H54 (cell line): ENCODE results near the gene ECT2.
"Not testable (repeated sequence)": the region's sequence is repeated elsewhere in the genome, so short reads cannot be mapped to it uniquely, and the experiment has no call there.

ENCODE experiments used
- DNase-seq: peaks from one replicate; pipeline ENCODE4 v3.0.0; 2011; ENCODE audit warnings: low spot score, mixed read lengths; ENCODE audit not compliant: insufficient read length
- FAIRE-seq: peaks from 3 replicates; lab custom pipeline; 2011; peaks lifted over from hg19 to GRCh38; lab: Jason Lieb, UNC
- POLR2A ChIP-seq: IDR thresholded peaks from 2 replicates; pipeline ENCODE4 v1.6.1; 2011; ENCODE audit warnings: low read depth, mild to moderate bottlenecking, low read length

ECT2 gene, protein sequence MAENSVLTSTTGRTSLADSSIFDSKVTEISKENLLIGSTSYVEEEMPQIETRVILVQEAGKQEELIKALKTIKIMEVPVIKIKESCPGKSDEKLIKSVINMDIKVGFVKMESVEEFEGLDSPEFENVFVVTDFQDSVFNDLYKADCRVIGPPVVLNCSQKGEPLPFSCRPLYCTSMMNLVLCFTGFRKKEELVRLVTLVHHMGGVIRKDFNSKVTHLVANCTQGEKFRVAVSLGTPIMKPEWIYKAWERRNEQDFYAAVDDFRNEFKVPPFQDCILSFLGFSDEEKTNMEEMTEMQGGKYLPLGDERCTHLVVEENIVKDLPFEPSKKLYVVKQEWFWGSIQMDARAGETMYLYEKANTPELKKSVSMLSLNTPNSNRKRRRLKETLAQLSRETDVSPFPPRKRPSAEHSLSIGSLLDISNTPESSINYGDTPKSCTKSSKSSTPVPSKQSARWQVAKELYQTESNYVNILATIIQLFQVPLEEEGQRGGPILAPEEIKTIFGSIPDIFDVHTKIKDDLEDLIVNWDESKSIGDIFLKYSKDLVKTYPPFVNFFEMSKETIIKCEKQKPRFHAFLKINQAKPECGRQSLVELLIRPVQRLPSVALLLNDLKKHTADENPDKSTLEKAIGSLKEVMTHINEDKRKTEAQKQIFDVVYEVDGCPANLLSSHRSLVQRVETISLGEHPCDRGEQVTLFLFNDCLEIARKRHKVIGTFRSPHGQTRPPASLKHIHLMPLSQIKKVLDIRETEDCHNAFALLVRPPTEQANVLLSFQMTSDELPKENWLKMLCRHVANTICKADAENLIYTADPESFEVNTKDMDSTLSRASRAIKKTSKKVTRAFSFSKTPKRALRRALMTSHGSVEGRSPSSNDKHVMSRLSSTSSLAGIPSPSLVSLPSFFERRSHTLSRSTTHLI

GRCh38 chr3:172750368-172751174 is at the start of gene ECT2:
Gene ECT2, plus strand, starts transcription at chr3:172750726. Its CDS starts 3,805 bp downstream, at chr3:172754531.
- FAIRE-seq = peak; percentile 97
- TF ChIP-seq POLR2A = peak; percentile 37
- peak; percentile 85 for DNase-seq

DNA sequence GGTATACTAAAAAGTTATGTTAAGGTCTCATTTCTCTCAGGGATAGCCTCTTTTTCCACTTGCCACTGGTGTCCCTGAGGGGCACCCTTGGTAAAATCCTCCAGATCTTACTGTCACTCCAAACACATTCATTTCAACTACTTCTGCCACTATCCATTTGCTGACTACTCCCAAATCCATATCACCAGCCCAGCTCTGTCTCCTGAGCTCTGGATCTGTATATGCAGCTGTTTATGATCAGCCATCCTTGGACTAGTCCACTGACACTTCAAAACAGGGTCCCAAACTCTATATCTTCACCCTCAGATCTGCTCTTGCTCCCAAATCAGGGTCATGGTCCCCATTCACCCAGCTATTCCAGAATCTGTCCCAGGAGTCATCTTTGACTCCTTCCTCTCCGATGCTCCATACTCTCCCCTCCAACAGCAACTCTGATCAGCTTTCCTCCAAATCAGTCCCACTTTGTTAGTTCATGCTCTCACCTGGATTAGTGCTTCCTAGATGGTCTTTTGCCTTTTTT is 49.5 kb upstream of the ECT2 start:
- DNase-seq (no peak), FAIRE-seq (no peak)
- TF ChIP-seq POLR2A = no peak

DNA sequence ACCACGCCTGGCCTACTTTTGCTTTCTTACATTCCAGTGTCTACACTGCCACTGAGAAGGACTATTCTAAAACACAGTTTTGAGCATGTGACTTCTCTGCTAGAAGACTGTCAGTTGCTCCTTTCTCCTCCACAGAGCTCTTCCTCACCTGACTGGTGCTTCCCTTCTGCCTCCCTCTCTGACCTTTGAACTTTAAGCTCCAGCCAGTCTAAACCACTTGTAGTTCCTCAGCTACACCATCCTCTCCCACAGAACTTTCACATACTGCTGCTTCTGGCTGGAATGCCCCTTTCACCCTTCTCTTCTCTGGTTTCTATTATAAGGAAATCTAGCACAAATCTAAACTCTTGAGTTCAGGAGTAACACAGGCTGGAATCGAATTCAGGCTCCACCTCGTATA is 48.8 kb upstream of the ECT2 start:
- DNase-seq (no peak), FAIRE-seq (no peak)
- TF ChIP-seq POLR2A = no peak

DNA sequence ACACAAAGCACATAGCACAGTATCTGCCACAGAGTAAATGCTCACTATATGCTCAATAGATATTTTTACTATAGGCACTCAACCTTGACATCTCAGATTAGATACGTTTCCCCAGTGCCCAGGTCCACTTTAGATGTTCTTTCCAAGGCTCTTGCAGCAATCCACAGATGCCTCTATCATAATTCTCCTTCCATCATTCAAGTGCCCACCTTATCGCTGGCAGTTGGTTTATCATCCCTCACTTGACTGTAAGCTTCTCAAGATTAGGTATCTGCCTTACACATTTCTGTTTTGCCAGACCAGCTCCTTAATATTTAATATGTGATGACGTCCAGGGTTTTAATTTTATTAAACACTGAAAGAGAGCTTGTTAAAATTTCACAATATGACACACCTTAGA is 48.3 kb upstream of the ECT2 start:
- DNase-seq (no peak), FAIRE-seq (no peak)
- TF ChIP-seq POLR2A = no peak

GRCh38 chr3:172702731-172703130 is 47.8 kb upstream of the ECT2 start:
- FAIRE-seq, DNase-seq: not testable (repeated sequence)

GRCh38 chr3:172704001-172704400 is 46.5 kb upstream of the ECT2 start:
- DNase-seq (no peak), FAIRE-seq (no peak)
- no peak for TF ChIP-seq POLR2A

DNA sequence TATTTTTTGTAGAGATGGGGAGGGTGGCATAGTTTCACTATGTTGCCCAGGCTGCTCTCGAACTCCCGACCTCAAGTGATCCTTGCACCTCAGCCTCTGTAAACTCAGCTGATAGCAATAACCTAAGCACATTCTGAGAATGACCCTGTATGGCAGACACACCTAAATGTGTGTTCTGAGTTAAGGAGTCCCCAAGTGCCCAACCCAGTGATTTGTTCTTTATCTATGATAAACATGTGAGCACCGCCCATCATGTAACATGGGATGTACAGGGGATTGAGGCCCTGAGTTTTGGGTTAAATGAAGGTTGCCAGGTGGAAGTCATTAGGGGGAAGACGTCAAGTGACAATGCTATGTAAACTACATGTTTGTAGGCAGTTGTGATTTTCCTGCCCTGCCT is 45.4 kb upstream of the ECT2 start:
- TF ChIP-seq POLR2A = no peak
- DNase-seq = no peak
- no peak for FAIRE-seq

- DNase-seq (no peak), FAIRE-seq (no peak)
- TF ChIP-seq POLR2A = no peak
These were observed 43.5 kb upstream of the ECT2 start for GRCh38 chr3:172707030-172707429.

GRCh38 chr3:172707967-172708366 is 42.6 kb upstream of the ECT2 start:
- TF ChIP-seq POLR2A = no peak
- FAIRE-seq = no peak
- no peak for DNase-seq

DNA sequence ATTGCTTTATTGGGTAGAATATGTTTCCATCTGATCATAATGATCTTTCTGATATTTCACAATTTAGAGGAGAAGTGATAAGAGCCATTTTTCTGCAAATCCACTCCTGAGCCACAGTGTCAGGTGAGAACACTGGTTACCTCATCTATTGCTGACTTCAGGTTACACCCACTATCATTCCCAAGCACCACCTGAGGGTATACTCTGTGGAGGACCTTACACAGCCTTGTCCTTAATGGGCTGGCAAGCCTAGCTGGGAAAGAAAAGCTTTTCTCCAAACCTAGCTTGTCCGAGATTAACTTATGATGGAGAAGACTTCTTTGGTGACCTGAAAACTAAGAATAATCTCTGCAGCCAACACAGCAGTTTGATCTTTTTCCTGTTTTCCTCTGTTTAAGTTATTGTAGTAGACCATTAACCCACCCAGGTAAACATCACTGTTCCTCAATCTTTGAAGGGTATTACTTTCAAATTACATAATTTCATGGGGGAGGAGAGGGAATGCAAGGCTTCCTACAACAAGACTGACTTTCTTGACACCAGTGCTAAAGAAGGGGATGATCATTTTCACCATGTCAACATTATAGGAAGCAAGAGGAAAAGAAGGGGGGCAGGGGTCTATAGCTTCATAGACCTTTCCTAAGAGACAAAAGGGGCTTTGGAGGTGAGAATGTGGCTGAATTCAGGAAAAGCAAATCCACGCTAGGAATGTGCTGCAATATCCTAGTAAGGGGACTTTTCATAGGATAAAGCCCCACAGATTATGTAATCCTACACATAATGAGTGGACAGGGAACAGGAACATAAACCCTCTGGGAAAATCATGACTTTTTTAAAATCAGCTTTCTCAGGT is 41.4 kb upstream of the ECT2 start:
- FAIRE-seq = no peak
- TF ChIP-seq POLR2A = no peak
- no peak for DNase-seq

- DNase-seq (no peak), FAIRE-seq (no peak)
- TF ChIP-seq POLR2A = no peak
These were observed 40.5 kb upstream of the ECT2 start for GRCh38 chr3:172709774-172710663.
